Endothelial cell of umbilical vein (primary cell): ENCODE data around the gene ZG16.

Experiments used
- EZH2 ChIP-seq: IDR thresholded peaks from 2 replicates; pipeline ENCODE4 v1.6.1; 2012; ENCODE audit warnings: borderline replicate concordance, low read depth, mild to moderate bottlenecking, moderate library complexity, low read length, inconsistent platforms; ENCODE audit not compliant: severe bottlenecking
- FOS ChIP-seq: IDR thresholded peaks from 2 replicates; pipeline ENCODE4 v1.6.1; 2011; ENCODE audit warnings: mild to moderate bottlenecking, low read length, moderate library complexity, borderline replicate concordance; ENCODE audit not compliant: insufficient read depth
- JUN ChIP-seq: IDR thresholded peaks from 2 replicates; pipeline ENCODE4 v1.6.1; 2011; ENCODE audit warnings: borderline replicate concordance, low read depth; ENCODE audit not compliant: insufficient read length, insufficient read depth
- POLR2A ChIP-seq: IDR thresholded peaks from 2 replicates; pipeline ENCODE4 v1.6.1; 2012; ENCODE audit warnings: low read depth, mild to moderate bottlenecking, control low read depth, low read length
- POLR2AphosphoS5 ChIP-seq: IDR thresholded peaks from 2 replicates; pipeline ENCODE4 v1.6.1; 2012; ENCODE audit warnings: low read depth, mild to moderate bottlenecking, control low read depth, low read length, moderate library complexity; ENCODE audit not compliant: insufficient read depth
- TF ChIP-seq, protein P1 (sequence below), 2 donors: IDR thresholded peaks; 1 replicate in 1 of 2; 2 replicates in 1 of 2; pipeline ENCODE4 v1.5.1; 2011; ENCODE audit warnings: low read length in 2 of 2, mild to moderate bottlenecking in 2 of 2, moderate library complexity in 2 of 2, control low read depth in 1 of 2, inconsistent platforms in 1 of 2, low read depth in 1 of 2; ENCODE audit not compliant: insufficient read depth in 1 of 2; ENCODE audit errors: extremely low read depth in 1 of 2
- TF ChIP-seq, protein P2 (sequence below): IDR thresholded peaks from 2 replicates; pipeline ENCODE4 v1.6.1; 2011; ENCODE audit not compliant: insufficient read depth, insufficient read length

GRCh38 chr16:29729116-29729521 lies 48.9 kb upstream of the ZG16 start:
- no peak for TF ChIP-seq POLR2AphosphoS5
- TF ChIP-seq, protein P1, sequence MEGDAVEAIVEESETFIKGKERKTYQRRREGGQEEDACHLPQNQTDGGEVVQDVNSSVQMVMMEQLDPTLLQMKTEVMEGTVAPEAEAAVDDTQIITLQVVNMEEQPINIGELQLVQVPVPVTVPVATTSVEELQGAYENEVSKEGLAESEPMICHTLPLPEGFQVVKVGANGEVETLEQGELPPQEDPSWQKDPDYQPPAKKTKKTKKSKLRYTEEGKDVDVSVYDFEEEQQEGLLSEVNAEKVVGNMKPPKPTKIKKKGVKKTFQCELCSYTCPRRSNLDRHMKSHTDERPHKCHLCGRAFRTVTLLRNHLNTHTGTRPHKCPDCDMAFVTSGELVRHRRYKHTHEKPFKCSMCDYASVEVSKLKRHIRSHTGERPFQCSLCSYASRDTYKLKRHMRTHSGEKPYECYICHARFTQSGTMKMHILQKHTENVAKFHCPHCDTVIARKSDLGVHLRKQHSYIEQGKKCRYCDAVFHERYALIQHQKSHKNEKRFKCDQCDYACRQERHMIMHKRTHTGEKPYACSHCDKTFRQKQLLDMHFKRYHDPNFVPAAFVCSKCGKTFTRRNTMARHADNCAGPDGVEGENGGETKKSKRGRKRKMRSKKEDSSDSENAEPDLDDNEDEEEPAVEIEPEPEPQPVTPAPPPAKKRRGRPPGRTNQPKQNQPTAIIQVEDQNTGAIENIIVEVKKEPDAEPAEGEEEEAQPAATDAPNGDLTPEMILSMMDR (IDR thresholded peaks at IDR 0.05; ENCODE audit: extremely low read depth in 1 of 2, insufficient read depth in 1 of 2, low read depth in 1 of 2, low read length in 2 of 2), result peak; percentile 41 to 66
- no peak for TF ChIP-seq POLR2A
- TF ChIP-seq JUN, result no peak
- no peak for TF ChIP-seq FOS
- TF ChIP-seq EZH2, result no peak
- TF ChIP-seq, protein P2, sequence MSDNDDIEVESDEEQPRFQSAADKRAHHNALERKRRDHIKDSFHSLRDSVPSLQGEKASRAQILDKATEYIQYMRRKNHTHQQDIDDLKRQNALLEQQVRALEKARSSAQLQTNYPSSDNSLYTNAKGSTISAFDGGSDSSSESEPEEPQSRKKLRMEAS, result no peak
